Activated CD4-positive, CD25-positive, alpha-beta regulatory T cell treated with anti-CD3 and anti-CD28 coated beads, Interleukin-2, amount 50 U/mL, for 24 hours (primary cell): ENCODE data around the gene MSI2.

Experiments used
- ATAC-seq, 2 donors: fragments of 150-1000 bp; cut with Tn5 transposase; one replicate each; pipeline ENCODE4 v1.10.0; 2021; ENCODE audit warnings: mild to moderate bottlenecking in 1 of 2, moderate library complexity in 1 of 2

MSI2 gene

GRCh38 chr17:57514614-57515013 lies 258.3 kb downstream of the MSI2 start:
- no peak for ATAC-seq

GRCh38 chr17:57515662-57516211 lies 259.4 kb downstream of the MSI2 start:
- ATAC-seq, result no peak

GRCh38 chr17:57516290-57517230 lies 260.2 kb downstream of the MSI2 start:
- ATAC-seq, result no peak

DNA sequence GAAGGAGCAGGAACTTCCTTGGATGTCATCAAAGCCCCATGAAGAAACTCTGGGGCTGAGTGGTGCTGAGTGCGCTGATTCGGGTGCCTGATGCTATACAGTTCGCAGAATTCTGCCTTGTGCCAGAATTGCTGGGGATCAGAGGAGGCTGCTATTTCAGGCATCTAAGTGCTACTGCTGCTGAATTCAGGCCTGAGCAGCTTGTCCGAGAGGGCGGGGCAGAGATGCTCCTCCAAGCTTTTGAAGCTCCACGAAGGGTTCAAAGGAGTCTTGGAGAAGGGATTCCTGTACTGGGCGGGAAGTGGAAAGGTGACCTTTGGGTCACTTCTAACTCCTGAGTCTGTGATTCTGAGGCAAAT lies 260.9 kb downstream of the MSI2 start:
- ATAC-seq, result no peak

GRCh38 chr17:57517632-57518456 lies 261.5 kb downstream of the MSI2 start:
- no peak for ATAC-seq

DNA sequence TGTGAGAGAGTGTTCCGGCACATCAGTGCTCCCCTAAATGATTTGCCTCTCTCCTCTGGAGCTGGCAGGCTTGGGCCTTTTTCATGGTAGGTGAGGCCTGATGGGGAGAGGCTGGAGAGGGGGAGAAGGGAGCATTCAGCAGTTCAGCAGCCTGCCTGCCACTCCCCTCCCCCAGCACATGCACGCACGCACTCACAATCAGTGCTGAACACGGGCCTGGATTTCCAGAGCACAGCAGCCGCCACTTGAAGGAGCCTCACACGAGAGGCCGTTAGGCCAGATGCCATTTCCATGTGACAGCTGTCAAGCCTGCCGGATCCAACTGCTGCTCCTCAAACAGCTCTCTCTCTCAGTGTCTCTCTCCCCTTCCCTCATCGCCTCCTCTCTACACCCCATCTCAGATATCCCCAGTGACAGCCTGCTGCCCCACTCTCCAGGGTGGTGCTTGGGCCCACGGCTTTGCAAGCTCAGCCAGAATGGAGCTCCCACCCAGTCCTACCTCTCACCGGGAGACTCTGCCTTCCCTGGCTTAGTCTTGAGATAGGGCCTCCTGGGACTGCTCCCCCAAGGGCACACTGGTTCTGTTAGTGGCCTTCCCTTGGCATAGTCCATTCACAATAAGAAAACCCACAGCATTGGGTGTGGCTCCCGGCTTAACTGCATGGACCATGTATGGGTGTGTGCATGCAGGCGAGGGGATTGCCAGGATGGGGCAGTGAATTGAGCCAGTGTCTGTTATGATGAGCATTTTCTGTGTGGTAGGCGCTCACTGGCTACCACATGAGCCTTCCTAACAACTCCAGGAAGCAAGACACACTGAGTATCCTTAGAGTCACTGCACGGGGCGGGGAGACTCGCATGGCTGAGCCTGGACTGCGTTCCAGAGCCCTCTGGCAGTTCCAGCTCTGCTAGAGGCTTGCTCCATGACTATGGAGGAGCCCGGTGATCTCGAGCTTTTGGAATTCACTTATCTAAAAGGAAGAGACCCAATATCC lies 262.6 kb downstream of the MSI2 start:
- ATAC-seq, result no peak

DNA sequence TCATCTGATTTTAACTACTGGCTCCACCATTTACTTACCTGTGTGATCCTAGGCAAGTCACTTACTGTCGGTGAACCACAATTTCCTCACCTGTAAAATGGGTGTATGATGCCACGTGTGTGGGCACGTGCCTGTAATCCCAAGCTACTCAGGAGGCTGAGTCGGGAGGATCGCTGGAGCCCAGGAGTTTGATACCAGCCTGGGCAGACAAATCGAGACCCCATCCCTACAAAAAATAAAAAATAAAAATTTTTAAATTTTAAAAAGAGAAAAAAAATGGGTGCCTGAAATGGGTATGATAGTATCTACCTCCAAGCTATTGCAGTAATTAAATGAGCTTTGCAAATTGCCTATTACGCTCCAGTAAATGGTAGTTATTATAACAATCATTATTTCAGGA lies 263.5 kb downstream of the MSI2 start:
- ATAC-seq, result no peak

DNA sequence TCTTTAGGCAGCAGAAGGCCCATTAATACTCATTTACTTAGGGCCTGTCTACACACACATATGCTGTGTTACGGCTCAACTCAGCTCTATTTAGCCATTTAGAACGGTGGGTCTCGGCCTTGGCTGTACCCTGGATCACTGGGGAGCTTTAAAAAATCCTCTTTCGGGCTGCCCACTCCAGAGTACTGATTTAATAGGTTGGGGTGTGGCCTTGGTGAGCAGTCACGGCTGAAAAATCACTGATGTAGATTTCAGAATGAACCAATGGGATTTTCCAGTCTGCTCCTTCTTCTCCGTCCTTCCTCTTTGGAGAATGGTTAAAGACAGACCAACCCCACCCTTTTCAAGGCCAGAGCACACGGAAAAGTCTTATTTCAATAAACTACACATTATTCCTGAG lies 265.3 kb downstream of the MSI2 start:
- ATAC-seq, result no peak

- ATAC-seq, result no peak
Measured at GRCh38 chr17:57522042-57523005, 266.0 kb downstream of the MSI2 start.

DNA sequence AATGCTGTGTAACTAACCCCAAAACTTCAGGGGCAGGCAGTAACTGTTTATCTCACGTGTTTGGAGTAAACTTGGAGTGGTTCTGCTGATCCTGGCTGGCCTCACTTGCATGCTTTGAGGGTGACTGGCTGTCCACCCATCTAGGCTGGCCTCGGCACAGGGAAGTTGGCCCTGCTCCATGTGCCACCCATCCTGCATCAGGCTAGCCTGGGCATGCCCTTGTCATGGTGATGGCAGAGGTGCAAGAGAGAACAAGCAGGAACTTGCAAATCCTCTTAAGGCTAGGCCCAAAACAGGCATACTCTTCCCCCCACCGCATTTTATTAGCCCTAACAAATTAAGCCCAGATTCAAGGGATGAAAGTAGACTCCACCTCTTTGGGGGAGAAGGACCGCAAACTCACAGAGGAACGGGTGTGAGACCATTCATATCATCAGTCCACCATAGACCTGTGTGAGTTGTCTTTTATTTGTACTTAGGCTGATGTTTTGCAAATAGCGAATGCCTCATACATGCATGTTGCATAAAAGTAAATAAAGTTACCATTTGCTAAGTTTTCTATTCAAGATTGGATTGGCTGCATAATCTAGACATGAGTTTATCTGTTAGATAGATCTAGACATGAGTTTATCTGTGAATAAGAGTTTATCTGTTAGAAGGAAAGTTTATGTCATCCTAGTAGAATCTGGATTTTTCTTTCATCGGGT lies 267.8 kb downstream of the MSI2 start:
- ATAC-seq, result no peak

DNA sequence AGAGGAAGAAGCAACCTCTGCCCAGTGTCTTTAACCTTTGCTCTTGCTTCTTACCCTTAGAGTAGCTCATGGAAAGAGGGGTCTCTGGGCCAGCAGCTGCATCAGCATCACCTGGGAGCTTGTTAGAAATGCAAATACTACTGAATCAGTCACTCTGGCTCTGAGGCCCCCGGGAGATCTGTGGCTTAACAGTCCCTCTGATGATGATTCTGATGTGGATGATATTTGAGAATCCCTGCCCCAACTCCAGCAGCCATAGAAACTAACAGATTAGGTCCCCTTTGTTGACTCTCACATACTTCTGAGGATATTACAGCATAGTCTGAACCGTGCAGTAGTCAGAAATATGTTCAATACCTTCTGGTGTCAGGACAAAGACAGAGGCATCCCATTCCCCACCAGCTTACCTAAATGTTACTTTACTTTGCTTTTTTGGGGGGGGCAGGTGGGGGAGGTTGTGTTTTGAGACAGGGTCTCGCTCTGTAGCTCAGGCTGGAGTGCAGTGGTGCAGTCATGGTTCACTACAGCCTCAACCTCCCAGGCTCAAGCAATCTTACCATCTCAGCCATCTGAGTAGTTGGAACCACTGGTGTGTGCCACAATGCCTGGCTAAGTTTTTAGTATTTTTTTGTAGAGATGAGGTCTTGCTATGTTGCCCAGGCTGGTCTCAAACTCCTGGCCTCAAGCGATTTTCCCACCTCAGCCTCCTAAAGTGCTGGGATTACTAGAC lies 268.7 kb downstream of the MSI2 start:
- no peak for ATAC-seq

DNA sequence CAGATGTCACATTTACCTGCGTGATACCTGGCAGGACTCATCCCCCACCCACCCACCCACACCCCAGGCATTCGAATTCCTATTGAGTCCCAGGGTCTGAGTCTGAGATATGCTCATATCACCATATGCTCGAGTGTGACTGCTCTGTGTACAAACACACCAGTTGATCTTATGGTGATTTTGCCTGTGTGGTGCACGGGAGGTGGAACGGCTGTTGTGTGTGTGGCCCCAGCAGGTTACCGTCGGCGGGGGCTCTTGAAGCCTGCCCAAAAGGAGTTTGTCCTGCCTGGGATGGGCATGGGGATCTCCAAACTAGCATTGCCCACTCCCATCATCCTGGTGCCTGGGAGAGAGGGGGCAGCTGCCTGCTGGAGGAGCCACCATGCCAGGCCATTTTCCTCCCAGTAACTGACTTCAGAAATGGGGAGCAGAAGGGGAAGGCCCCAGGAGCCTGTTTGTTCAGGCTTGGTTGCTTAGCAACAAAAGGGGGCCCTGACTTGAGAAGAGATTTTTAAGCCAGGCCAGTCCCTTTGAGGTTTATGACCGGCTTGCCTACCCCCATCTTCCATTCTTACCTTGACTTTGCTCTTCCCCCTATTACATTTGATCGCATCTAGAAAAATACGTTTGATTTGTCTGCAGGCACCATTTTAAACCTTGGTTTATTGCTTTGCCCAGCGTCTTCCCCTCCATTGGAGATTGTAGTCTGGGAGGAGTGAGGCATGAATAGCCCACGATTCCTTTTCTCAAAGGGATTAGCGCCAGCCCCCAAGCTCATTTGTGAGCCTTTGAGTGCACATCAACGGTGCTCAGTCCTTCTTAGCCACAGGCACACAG lies 271.1 kb downstream of the MSI2 start:
- ATAC-seq, result no peak

DNA sequence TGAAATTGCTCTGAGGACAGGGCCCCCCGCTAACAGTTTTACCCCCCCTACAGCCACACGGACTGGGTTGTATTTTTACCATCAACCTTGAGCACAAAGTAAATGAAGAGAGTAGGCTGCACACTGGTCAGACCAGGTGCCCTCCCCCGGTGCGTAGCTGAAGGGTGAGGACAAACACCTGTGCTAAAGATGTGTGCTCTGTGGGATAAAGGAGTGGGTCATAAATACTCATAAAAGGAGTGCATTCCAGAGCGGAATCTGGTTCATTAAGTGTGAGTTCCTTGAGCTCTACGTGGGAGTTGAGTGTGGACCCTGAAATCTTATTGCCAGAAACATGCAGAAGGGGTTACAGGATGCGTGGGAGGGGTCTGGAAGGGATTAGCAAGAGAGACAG lies 271.7 kb downstream of the MSI2 start:
- no peak for ATAC-seq

DNA sequence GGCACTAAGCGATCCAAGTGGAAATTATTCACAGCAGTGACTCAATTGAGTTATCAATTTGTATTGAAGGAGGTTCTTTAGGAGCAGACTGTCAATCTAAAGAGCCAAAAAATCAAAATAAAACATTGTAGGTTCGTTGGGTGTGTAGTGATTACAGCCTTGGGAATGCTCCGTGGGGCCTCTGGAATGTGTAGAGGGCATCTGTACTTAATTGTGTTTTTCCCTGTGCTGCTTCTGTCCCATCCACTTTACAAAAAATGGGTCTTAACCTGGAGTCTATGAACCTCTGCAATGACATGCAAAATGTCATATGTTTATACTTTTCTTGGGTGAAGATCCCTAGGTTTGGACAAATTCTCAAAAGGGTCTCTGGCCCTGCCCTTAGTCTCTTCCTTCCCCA lies 273.7 kb downstream of the MSI2 start:
- no peak for ATAC-seq

- ATAC-seq, result peak in 1 of 2 donors; percentile 24
Measured at GRCh38 chr17:57530508-57530907, 274.2 kb downstream of the MSI2 start.

GRCh38 chr17:57531078-57531477 lies 274.8 kb downstream of the MSI2 start:
- no peak for ATAC-seq

DNA sequence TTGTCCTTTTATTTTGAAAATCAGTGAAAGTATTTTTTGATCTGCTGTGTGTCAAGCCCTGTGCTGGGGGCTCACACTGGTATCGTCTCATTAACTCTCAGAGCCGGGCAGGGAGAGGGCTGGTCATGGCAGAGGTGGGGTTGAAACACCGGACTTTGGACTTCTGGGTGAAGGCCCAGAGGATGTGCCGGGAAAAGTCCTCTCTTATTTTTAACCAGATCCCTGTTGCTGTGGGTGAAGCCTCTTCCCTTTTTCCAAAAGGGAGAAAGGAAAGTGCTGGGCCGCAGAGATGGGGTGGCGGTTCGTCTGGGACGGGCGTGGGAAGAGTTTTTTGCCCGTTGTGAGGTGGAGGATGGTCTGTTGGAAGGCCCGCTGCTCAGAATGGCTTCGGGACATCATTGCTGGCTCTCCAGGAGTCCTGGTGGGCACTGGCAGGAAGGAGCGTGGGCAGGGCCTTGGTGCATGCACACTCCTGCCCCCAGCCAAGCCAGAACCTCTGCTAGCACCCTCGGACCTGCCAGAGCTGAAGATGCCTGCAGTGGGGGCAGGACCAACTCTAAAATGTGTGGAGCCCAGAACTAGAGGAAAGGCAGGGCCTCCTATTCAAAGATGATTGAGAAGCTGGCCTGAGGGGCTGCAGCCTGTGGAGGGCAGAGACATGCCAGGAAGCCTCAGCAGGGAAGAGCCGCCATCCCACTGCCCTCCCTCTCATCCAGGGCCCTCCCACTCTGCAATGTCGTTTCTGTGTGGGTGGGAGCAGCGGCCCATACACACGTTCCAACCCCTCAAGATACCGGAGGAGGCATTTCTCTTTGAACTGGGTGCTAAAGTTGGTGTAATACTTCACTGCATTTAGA lies 275.6 kb downstream of the MSI2 start:
- ATAC-seq, result no peak

- ATAC-seq, result no peak
Measured at GRCh38 chr17:57532556-57532955, 276.2 kb downstream of the MSI2 start.
